Renal cortex interstitium (tissue), 11 donors: ENCODE measurements around the gene GNMT. TPM values are rescaled to one million over a fixed set of nuclear protein-coding genes. Genes with fewer than 3 reads are reported as not detected.

Experiments used
- DNase-seq, 11 donors: peaks; one replicate each; pipeline ENCODE4 v3.0.0-alpha.2; 2013; ENCODE audit warnings: low read depth in 9 of 11, low spot score in 4 of 11; ENCODE audit errors: extremely low read depth in 1 of 11
- polyA plus RNA-seq, 3 donors: library from polyadenylated mRNA; unstranded; fragments of 120-200 nt; gene quantifications; one replicate each; pipeline ENCODE4 v1.2.1, GENCODE V29; 2013; ENCODE audit not compliant: insufficient read length in 3 of 3

The GNMT gene
- polyA plus RNA-seq, 3 donors = 0.95 to 2.6 (median 0.98) TPM

GRCh38 chr6:42969431-42969830 is 8.9 kb downstream of the GNMT start:
- DNase-seq = no peak

GRCh38 chr6:42969934-42970333 is 9.4 kb downstream of the GNMT start:
- DNase-seq = no peak

- DNase-seq = no peak
These were observed 10.5 kb downstream of the GNMT start for GRCh38 chr6:42970871-42971612.

GRCh38 chr6:42971746-42972327 is 11.3 kb downstream of the GNMT start:
- DNase-seq = no peak

- no peak for DNase-seq
These were observed 13.4 kb downstream of the GNMT start for GRCh38 chr6:42973926-42974325.

GRCh38 chr6:42974919-42975505 is 14.5 kb downstream of the GNMT start:
- DNase-seq = no peak

- DNase-seq = no peak
These were observed 17.9 kb downstream of the GNMT start for GRCh38 chr6:42978487-42978838.

GRCh38 chr6:42978839-42979522 is 18.4 kb downstream of the GNMT start, which contains the start of gene PEX6:
PEX6 (minus strand) TSS chr6:42979181; CDS start chr6:42979150, 31 bp downstream.
- peak; percentile 66 to 91 (median 82) for DNase-seq

GRCh38 chr6:42979523-42980177 is 19.1 kb downstream of the GNMT start:
- no peak for DNase-seq

- no peak for DNase-seq
These were observed 21.3 kb downstream of the GNMT start for GRCh38 chr6:42981836-42982235.

GRCh38 chr6:42984001-42984923 is 23.7 kb downstream of the GNMT start, which contains the start of gene PPP2R5D:
PPP2R5D (plus strand) TSS chr6:42984570; CDS start chr6:42984678, 108 bp downstream.
- peak; percentile 93 to 99 (median 95) for DNase-seq

GRCh38 chr6:42984924-42985475 is 24.4 kb downstream of the GNMT start:
- no peak for DNase-seq

GRCh38 chr6:42987533-42988451 is 27.2 kb downstream of the GNMT start:
- DNase-seq = no peak

- DNase-seq = no peak
These were observed 28.0 kb downstream of the GNMT start for GRCh38 chr6:42988486-42989020.

- DNase-seq = no peak
These were observed 29.4 kb downstream of the GNMT start for GRCh38 chr6:42989923-42990322.

- DNase-seq = no peak
These were observed 32.9 kb downstream of the GNMT start for GRCh38 chr6:42993445-42993844.

GRCh38 chr6:42996513-42996912 is 36.0 kb downstream of the GNMT start:
- no peak for DNase-seq
